HG03571 (cell line): ENCODE measurements around the gene HYLS1.

Experiments used
- ATAC-seq: cut with Tn5 transposase; IDR thresholded peaks from one replicate; pipeline ENCODE4 v1.9.1; 2021; ENCODE audit not compliant: unreplicated experiment

HYLS1 gene

GRCh38 chr11:125932301-125932700, 44.8 kb downstream of the HYLS1 start:
- no peak for ATAC-seq

GRCh38 chr11:125933030-125933813, 45.8 kb downstream of the HYLS1 start:
- ATAC-seq = no peak

- no peak for ATAC-seq
Measured at GRCh38 chr11:125934473-125934872, 47.0 kb downstream of the HYLS1 start.

- ATAC-seq = no peak
Measured at GRCh38 chr11:125935056-125935455, 47.6 kb downstream of the HYLS1 start.

- no peak for ATAC-seq
Measured at GRCh38 chr11:125935618-125936199, 48.2 kb downstream of the HYLS1 start.

GRCh38 chr11:125938418-125938817, 51.0 kb downstream of the HYLS1 start:
- no peak for ATAC-seq

GRCh38 chr11:125939081-125939521, 51.6 kb downstream of the HYLS1 start:
- no peak for ATAC-seq

GRCh38 chr11:125940145-125940544, 52.7 kb downstream of the HYLS1 start:
- no peak for ATAC-seq

GRCh38 chr11:125941267-125941618, 53.8 kb downstream of the HYLS1 start:
- ATAC-seq = no peak

GRCh38 chr11:125941619-125942611, 54.4 kb downstream of the HYLS1 start:
- ATAC-seq = no peak

GRCh38 chr11:125942771-125943428, 55.4 kb downstream of the HYLS1 start:
- ATAC-seq = no peak

- no peak for ATAC-seq
Measured at GRCh38 chr11:125943661-125944349, 56.3 kb downstream of the HYLS1 start.

GRCh38 chr11:125944350-125945010, 57.0 kb downstream of the HYLS1 start:
- no peak for ATAC-seq

GRCh38 chr11:125945011-125945796, 57.7 kb downstream of the HYLS1 start:
- ATAC-seq = no peak

- no peak for ATAC-seq
Measured at GRCh38 chr11:125945797-125946520, 58.5 kb downstream of the HYLS1 start, which contains the start of gene VSIG10L2. Gene VSIG10L2, plus strand, starts transcription at chr11:125946044. Its CDS starts 12 bp downstream, at chr11:125946056.

GRCh38 chr11:125946712-125947418, 59.4 kb downstream of the HYLS1 start:
- ATAC-seq = no peak

- no peak for ATAC-seq
Measured at GRCh38 chr11:125947419-125948277, 60.2 kb downstream of the HYLS1 start.
